Endothelial cell of umbilical vein (primary cell): ENCODE measurements around the gene SMKR1.

Source experiments
- CTCF ChIP-seq, 2 donors: IDR thresholded peaks; 1 replicate in 1 of 2; 2 replicates in 1 of 2; pipeline ENCODE4 v1.5.1; 2011; ENCODE audit warnings: low read length in 2 of 2, mild to moderate bottlenecking in 2 of 2, moderate library complexity in 2 of 2, control low read depth in 1 of 2, inconsistent platforms in 1 of 2, low read depth in 1 of 2; ENCODE audit not compliant: insufficient read depth in 1 of 2; ENCODE audit errors: extremely low read depth in 1 of 2
- EZH2 ChIP-seq: IDR thresholded peaks from 2 replicates; pipeline ENCODE4 v1.6.1; 2012; ENCODE audit warnings: borderline replicate concordance, low read depth, mild to moderate bottlenecking, moderate library complexity, low read length, inconsistent platforms; ENCODE audit not compliant: severe bottlenecking
- FOS ChIP-seq: IDR thresholded peaks from 2 replicates; pipeline ENCODE4 v1.6.1; 2011; ENCODE audit warnings: mild to moderate bottlenecking, low read length, moderate library complexity, borderline replicate concordance; ENCODE audit not compliant: insufficient read depth
- GATA2 ChIP-seq: IDR thresholded peaks from 2 replicates; pipeline ENCODE4 v1.7.0; 2011; ENCODE audit warnings: low read depth, mild to moderate bottlenecking, moderate library complexity, mixed read lengths, low read length; ENCODE audit not compliant: insufficient read length, insufficient read depth
- JUN ChIP-seq: IDR thresholded peaks from 2 replicates; pipeline ENCODE4 v1.6.1; 2011; ENCODE audit warnings: borderline replicate concordance, low read depth; ENCODE audit not compliant: insufficient read length, insufficient read depth
- MAX ChIP-seq: IDR thresholded peaks from 2 replicates; pipeline ENCODE4 v1.6.1; 2011; ENCODE audit not compliant: insufficient read depth, insufficient read length
- MYC ChIP-seq: IDR thresholded peaks from one replicate; pipeline ENCODE4 v1.6.1; 2011; ENCODE audit warnings: mild to moderate bottlenecking, low read depth, low read length
- POLR2A ChIP-seq: IDR thresholded peaks from 2 replicates; pipeline ENCODE4 v1.6.1; 2012; ENCODE audit warnings: low read depth, mild to moderate bottlenecking, control low read depth, low read length
- POLR2AphosphoS5 ChIP-seq: IDR thresholded peaks from 2 replicates; pipeline ENCODE4 v1.6.1; 2012; ENCODE audit warnings: low read depth, mild to moderate bottlenecking, control low read depth, low read length, moderate library complexity; ENCODE audit not compliant: insufficient read depth

- TF ChIP-seq CTCF (IDR thresholded peaks at IDR 0.05; ENCODE audit: extremely low read depth in 1 of 2, insufficient read depth in 1 of 2, low read depth in 1 of 2, low read length in 2 of 2) (no peak), POLR2A (no peak), EZH2 (no peak), JUN (no peak), MAX (no peak), POLR2AphosphoS5 (no peak), FOS (no peak), GATA2 (no peak), MYC (no peak)
Observed at GRCh38 chr7:129517931-129518330, 15.6 kb downstream of the SMKR1 start.
